ENCODE data around the gene PCDHGA11.
"Not testable (repeated sequence)": the region's sequence is repeated elsewhere in the genome, so short reads cannot be mapped to it uniquely, and the experiment has no call there.

DNA sequence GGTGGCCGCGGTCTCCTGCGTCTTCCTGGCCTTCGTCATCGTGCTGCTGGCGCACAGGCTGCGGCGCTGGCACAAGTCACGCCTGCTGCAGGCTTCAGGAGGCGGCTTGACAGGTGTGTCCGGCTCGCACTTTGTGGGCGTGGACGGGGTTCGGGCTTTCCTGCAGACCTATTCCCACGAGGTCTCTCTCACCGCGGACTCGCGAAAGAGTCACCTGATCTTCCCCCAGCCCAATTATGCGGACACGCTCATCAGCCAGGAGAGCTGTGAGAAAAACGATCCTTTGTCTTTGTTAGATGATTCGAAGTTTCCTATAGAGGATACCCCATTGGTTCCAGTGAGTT lies 5.6 kb upstream of the PCDHGA11 start:
- TF ChIP-seq POLR2A, CTCF (IDR thresholded peaks at IDR 0.05): not testable (repeated sequence)
